ENCODE measurements around the gene DUSP8. TPM values are rescaled to one million over a fixed set of nuclear protein-coding genes. Genes with fewer than 3 reads are reported as not detected.
A peak's percentile ranks its signal among the peaks of the same experiment; 100 is the strongest.

Gene DUSP8
- total RNA-seq, 1 experiment from 2014 or later: 4.4 TPM

GRCh38 chr11:1520663-1521267 lies 51.3 kb downstream of the DUSP8 start:
- Histone ChIP-seq H3K23ac (ENCODE audit: insufficient read length, low read depth, low read length) (no peak overlapping the region), H3K18ac (ENCODE audit: insufficient read length, low read depth, low read length) (no peak overlapping the region), H4K5ac (ENCODE audit: insufficient read length, low read depth, low read length) (no peak overlapping the region), H3K56ac (ENCODE audit: insufficient read length, low read depth, low read length) (no peak overlapping the region), H3K4me1 (ENCODE audit: insufficient read depth, low read length) (no peaks in the 10 kb centered on the region), H2BK15ac (ENCODE audit: low read depth, low read length) (no peak overlapping the region), H4K20me1 (ENCODE audit: control insufficient read depth, insufficient read depth, insufficient read length) (no peaks in the 10 kb centered on the region), H3K79me2 (ENCODE audit: insufficient read depth, low read length) (no peaks in the 10 kb centered on the region), H2BK5ac (ENCODE audit: insufficient read length, low read length) (no peak overlapping the region), H3K9me3 (ENCODE audit: control insufficient read depth, low read depth, low read length) (no peaks in the 10 kb centered on the region), H3K79me1 (ENCODE audit: insufficient read depth, low read depth, low read length, poor library complexity, severe bottlenecking) (peaks cover 2% of the 10 kb centered on the region), H2AFZ (ENCODE audit: low read length) (no peak overlapping the region), H3K27me3 (ENCODE audit: insufficient read depth, low read length) (0 out of 2 replicates have a peak, but pooled peaks cover 1% of the 10 kb centered on the region), H3K9ac (ENCODE audit: extremely low read depth, insufficient read length, low read length) (no peak overlapping the region), H2AK5ac (ENCODE audit: insufficient read length, low read length) (no peak overlapping the region), H3K23me2 (ENCODE audit: insufficient read length, low read depth, low read length, poor library complexity, severe bottlenecking) (no peaks in the 10 kb centered on the region), H3K27ac (ENCODE audit: insufficient read length, low read depth, low read length) (no peak overlapping the region), H2BK12ac (ENCODE audit: insufficient read length, low read depth, low read length) (no peak overlapping the region), H3K4me2 (ENCODE audit: insufficient read depth, insufficient read length, low read length) (no peak overlapping the region), H3K4ac (ENCODE audit: low read depth, low read length) (no peak overlapping the region), H4K91ac (ENCODE audit: insufficient read length, low read depth, low read length) (no peak overlapping the region), H2BK20ac (ENCODE audit: low read depth, low read length, poor library complexity, severe bottlenecking) (no peak overlapping the region), H2BK120ac (ENCODE audit: low read depth, low read length, poor library complexity, severe bottlenecking) (no peak overlapping the region), H3T11ph (ENCODE audit: low read length) (no peak overlapping the region), H4K8ac (replicated peaks; ENCODE audit: insufficient read length, low read depth, low read length) (no peak overlapping the region), H3K14ac (ENCODE audit: insufficient read depth, low read length) (no peak overlapping the region)
- no peak overlapping the region for H3K4me3 Mint-ChIP-seq
- TF ChIP-seq CTCF (conservative IDR thresholded peaks at IDR 0.05): no peak
- no peaks in the 10 kb centered on the region for H3K36me3 Mint-ChIP-seq (ENCODE audit: insufficient read depth in 1 of 3, low read depth in 3 of 3)
- no peak for DNase-seq
- H3K27ac Mint-ChIP-seq: peak overlapping the region in 1 of 3 experiments; percentile 19; a peak in 2 of 7 replicates
- no peaks in the 10 kb centered on the region for H3K27me3 Mint-ChIP-seq (ENCODE audit: low read depth)
- H3K9me3 Mint-ChIP-seq: no peaks in the 10 kb centered on the region
- WGBS (ENCODE audit: extremely low coverage, insufficient read length, low lambda C conversion rate): no CpG with 5 or more reads among the region's 19 CpGs
- H3K4me1 Mint-ChIP-seq: peaks cover 3 to 15% of the 10 kb centered on the region in 2 experiments; a peak in 3 of 4 replicates
